NCI-H2227 treated with DMSO at 0.1 percent for 48 hours (cell line): ENCODE measurements around the gene SLC37A2.

ENCODE experiments used
- DNase-seq: peaks from one replicate; lab custom pipeline; 2025; lab: John Stamatoyannopoulos, UW

SLC37A2 gene

DNA sequence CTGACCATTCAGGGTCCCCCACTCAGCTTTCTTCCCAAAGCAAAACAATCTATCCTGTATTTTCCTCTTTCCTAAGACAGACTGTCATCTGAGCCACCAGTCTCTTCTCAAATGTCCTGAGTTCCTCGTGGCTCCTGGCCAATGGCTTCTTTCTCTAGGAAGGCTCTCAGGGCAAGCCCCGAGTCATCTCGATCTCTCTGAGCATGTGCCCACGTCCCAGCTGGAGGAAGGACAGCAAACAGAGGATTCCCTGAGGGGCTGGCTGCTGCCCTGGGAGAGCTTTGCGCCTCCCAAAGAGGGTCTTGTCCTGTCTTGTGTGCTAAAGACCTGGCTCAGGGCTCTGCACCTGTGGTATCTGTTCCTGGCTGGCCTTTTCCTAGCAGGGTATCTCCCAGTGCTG, 8.3 kb downstream of the SLC37A2 start:
- DNase-seq: no peak

DNA sequence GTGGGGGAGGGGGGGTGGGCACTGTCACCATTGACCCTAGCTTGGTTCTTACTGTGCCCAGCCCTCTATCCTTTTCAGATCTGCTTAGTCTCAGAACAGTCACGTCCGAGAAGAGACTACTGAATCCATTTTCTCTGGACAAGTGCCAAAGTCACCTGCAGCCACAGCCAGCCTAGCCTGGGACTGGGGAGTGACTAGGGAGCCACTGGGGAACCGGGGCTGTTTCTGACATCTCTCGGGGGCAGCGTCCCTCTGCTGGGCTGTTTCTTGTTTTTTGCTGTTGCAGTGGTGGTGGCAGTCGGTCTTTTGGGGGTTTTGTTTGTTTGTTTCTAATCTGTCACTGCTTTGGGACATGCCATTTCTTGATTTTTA, 8.7 kb downstream of the SLC37A2 start:
- no peak for DNase-seq

DNA sequence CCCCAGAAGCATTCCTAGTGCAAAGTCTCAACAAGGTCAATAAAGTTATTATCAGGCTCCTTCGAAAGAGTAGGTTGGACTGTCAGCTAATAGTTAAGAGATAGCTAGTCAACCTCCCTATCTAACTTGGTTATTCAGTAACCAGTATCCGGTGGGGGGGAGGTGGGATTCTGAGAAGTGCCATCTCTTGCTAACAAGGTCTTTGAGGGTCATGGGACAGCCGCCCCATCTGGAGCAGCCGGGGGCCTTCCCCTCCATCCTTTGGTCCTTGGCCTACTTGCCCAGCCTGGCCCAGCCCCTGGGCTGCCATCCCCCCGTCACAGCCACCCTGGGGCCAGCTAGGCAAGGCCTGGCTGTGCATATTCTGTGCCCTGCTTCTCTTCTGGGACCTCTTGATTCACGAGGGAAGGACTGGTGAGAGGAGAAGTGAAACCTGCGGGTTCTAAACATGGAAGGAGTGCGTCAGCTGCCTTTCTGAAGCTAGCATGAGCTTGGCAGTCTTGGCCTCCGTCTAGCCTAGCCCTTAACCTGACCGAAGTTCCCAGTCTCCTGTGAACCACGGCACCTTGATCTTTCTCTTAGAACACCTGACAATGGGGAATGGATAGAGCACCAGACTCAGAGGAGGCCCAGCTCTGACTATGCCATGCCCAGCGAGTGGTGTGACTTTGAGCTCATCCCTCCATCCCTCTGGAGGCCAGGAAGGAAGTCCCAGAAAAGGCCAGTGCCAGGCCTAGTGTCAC, 9.3 kb downstream of the SLC37A2 start:
- DNase-seq: no peak

DNA sequence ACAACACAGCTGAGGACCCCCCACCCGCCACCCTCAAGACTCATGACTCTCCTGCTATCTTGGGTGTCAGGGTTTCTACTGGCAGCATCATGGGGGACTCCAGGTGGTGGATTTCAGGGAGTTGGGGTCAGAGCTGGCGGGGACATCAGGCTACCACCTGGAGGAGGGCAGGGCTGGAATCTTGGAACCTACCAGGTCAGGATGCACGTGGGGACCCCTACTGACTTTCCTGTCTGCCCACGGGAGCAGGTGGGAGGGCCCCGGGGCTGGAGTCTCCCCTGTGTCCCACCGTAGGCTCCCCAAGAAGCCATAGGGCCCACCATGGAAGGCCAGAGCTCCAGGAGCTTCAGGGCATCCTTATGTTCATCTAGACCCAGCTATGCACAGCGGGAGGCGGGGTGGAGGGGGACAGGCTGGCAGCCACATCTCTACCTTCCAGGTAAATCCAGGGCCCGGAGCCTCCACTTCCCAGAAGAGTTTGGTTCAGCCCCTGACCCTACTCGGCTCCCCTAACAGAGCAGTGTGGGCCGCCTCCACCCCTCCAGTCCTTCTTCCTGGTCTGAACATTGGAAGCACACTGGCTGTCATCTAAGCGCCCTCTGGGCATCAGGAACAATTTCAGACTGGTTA, 10.0 kb downstream of the SLC37A2 start:
- DNase-seq: no peak

DNA sequence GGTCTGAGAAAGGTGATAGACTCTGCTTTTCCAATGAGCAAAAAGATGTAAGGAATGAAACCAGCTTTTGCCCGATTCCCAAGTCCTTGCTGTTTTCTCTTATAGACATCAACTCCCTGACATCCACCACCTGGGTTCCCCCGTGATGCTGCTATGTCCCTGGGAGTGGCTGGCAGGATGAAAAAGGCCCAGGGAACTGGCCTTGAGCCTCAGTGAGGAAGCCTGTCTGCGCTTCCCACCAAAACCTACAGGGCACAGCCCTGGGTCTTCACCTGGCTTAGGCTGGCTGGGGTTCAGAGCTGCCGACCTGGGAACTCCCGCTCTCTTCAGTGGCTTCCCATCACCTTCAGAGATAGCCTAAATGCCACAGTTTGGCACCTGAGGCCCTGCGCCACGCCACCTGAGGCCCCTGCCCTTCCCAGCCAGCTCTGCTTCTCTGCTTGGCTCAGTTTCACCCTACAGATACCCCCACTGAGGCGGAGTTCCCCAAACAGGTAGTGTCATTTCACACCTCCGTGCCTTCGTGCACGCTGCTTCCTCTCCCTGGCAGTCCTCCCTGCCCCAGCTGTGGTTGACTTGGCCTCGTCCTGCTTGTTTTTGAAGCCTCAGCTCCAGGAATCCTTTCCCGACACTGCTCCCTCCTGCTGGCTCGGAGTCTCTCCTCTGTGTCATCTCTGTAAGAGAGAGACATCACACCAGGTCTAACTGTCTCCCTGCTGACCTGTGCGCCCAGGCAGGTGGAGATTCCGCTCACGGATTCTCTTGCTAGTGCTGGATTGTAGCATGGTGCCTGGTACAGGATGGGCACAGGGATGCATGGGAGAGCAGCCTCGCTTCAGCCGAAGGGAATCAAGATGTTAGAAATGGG, 10.7 kb downstream of the SLC37A2 start:
- no peak for DNase-seq

DNA sequence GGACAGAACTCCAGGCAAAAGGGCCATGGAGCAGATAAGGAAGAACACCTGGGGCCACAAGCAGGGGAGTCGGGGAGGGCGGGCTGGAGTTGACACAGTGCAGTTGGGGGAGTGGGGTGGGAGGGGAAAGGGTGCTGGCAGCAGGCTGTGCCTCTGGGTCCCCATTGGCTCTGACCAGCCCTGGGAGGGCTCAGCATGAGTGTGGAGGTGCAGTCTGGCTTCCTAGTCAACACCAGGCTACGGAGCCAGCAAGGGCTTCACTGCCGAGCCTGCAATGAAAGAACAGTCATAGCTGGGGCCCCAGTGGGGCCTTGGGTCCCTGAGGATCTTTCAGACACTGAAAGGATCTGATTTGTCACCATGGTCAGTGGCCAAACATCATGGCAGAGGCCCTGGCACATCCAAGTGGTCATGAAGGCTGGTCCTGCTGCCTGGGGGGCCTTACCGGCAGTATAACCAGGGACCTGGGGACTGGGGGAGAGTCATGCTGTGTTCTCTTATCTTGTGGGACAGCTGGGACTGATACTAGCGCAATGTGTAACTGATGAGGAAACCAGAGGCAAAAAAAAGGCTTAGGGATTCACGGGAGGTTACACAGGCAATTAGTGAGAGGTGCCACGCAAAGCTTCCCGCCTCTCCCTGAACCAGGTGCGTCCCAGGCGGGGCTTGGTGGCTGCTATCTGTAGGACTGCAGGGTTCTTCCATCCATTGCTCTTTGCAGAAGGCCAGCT, 11.6 kb downstream of the SLC37A2 start:
- no peak for DNase-seq

DNA sequence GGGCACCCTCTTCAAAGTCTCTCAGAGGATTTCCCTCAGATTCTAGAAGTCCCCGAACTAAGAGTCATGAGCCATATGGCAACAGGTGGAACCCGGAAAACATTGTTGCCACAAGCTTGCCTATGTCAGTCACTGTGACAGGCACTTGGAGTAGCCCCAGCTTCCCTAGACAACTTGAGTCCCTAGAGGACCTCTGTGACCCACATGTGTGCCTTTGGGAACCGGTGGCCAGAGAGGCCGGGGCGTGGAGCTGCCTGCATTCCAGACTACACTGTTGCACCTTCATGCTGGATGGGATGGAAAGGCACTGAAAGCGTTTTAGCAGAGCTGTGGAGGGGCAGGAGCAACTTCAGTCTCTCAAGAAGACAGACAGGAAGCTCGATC, 12.1 kb downstream of the SLC37A2 start:
- DNase-seq: no peak

DNA sequence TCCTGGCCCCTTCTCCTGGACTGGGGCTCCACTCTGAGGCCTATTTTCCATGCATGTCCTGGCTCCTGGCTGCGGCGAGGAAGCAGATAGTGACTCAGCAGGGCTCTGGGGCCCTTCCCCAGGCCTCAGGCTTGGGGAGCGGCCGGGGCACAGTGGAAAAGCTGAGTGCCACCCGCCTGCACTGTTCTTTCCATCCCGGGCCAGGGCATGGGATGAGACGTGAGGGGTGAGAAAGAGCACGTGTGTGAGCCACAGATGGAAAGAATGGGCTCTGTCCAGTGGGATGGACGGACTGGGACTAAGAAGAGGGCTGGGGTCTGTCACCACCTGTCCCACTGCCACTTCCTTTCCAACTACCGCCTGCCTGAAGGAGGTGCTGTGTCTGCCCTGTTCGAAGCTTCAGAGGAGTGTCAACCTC, 12.8 kb downstream of the SLC37A2 start:
- DNase-seq: no peak

DNA sequence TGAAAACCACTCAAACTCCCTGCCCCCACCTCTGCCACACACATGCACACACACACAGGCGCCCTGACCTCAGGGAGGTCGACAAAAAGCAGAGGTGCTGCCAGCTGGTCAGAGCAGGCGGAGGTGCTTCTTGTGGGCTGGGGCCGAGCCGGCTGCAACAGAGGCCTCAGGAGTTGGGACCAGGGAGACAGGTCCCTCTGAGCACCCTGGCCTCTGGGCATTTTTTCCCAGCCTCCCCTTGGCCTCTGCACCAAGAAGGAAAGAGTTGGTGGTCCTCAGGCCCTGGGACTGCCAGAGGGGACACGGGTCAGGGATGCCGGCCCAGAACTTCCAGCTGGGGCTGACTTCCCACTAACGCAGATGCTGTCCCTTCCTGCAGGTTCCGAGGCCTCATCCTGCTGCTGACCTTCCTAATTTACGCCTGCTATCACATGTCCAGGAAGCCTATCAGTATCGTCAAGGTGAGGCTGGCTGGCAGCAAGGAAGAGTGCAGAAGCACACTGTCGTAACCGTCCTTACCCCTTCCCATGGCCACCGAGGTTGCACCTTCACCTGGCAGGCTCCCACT, 13.4 kb downstream of the SLC37A2 start:
- DNase-seq: no peak

DNA sequence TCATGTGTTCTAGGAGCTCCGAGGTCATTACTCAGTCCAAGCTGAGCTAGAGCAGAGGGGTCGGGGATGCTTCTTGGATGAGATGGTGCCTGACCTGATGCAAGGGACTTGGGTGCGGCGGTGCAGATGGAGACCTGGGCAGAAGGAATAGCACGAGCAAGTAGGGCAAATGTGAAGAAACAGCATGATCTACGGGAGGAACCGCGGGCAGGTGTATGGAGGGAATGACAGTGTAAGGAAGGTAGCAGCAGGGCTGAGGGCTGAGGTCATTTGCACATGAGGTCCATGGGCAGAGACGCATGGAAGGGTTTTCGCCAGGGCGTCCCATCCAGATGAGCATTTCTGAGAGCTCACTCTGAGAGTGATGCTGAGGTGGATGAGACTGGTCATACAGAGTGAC, 14.9 kb downstream of the SLC37A2 start:
- no peak for DNase-seq

DNA sequence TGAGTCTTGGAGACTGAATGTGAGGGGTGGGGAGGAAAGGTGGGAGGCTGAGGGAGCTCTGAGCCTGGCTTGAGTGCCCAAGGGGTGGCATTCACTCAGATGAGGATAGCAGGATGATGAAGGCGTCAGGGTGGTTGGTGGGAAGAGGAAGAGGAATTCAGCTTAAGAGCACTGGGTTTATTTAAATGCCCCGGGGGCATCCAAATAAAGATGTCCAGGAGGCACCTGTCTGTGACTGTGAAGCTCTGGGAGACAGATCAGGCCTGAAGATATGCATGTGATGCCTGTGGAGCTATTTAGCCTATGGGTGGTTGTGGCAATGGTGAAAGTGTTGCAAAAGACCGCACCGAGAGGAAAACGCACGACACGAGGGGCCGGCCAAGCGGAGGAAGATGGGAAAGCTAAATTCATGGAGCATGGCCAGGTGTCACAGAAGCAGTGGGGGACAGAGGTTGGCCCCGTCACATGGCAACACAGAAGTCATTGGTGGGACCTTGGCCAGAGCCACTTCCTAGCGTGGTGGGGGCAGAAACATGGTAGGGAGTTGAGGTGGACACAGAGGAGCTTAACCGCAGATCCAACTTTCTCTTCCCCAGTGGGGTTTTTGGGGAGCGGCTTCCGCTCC, 15.5 kb downstream of the SLC37A2 start:
- no peak for DNase-seq

DNA sequence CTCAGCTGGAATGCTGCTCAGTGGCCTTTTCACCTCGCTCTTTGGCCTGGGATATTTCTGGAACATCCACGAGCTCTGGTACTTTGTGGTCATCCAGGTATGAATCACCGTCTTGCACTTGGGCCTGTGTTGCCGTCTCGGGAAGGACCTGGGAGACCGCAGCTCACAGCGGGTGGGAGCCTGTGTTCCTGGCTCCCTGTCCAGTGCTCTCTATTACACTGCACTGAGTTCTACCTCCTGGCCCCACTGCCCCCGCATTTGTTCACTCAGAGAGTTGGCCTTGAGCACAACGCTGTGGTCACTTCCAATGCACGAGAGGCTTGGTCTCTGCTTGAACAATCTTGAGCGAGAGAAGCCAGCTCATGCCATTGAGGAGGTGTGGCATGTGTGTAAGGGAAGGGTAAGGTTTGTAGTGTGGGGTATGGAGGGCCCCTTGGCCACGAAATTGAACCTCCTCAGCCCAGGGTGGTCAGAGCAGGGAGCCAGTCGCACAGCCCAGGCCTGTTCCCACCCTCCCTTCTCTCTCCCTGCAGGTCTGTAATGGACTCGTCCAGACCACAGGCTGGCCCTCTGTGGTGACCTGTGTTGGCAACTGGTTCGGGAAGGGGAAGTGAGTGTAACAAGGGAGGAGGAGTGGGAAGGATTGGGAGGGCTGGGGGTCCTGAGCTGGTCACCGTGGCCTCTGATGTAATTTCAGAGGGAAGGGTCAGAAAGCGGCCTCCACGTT, 16.2 kb downstream of the SLC37A2 start:
- DNase-seq: no peak

DNA sequence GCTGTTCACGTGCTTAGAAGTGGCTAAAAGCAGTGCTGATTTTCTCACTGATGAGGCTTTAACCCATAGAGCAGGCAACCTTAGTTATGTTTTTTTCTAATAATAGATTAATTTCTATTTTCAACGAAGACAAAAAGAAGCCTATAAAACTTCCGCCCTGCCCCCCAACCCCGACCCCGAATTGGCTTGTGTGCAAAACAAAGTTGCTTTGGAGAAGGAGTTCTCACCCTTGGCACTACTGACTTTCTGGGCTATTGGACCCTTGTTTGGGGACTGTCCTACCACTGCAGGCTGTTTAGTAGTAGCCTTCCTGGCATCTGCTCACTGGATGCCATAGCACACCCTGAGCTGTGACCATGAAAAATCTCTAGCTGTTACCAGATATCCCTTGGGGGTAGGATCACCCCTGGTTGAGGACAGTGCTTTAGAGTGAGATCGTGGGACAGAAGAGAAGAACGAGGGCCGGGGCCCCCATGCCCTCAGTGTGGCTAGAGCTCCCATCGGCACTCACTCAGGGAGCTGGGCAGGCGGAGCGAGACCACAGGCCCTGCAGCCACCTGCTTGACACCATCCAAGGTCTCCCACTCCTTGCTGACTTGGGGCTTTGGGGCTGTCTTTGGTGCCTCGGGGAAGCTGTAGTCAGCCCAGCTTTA, 16.9 kb downstream of the SLC37A2 start:
- DNase-seq: no peak

DNA sequence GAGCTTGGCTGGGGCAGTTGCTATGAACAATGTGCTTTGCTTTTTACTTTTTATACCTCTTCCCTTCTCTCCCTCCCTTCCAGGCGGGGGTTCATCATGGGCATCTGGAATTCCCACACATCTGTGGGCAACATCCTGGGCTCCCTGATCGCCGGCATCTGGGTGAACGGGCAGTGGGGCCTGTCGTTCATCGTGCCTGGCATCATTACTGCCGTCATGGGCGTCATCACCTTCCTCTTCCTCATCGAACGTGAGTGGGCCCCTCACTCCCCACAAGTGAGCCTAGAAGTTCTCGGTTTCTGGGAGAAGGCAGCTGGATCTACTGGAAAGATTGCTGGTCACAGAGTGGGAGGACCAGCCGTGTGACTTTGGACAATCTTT, 17.4 kb downstream of the SLC37A2 start:
- DNase-seq: no peak

DNA sequence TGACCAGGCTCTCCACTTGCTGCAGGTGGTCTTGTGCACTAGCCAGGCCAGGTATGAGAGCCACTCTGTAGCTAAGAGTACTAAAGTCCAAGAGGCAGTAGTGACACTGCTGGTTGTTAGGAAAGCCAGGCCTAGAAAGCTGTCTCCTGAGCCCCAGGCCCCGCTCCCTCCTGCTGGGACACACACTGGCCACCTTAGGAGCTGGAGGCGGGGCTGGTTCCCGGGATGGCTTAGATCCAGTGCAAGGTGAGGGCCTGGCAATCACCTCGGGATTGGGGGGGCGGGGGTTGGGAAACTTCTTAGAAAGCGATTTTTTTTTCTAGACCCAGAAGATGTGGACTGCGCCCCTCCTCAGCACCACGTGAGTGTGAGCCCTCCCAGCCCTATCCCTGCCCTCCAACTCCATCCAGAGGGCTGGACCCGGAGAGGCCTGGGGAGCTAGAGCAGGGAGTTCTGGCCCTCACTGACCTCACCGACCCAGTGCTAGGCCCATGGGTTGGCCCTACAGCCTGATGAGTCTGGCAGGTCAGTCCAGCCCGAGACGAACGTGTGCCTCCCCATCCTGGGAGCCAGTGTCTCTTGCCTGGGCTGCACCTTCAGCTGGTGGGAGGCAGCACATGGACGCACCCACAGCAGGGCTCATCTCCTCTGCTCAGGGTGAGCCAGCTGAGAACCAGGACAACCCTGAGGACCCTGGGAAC, 18.1 kb downstream of the SLC37A2 start:
- DNase-seq: no peak

DNA sequence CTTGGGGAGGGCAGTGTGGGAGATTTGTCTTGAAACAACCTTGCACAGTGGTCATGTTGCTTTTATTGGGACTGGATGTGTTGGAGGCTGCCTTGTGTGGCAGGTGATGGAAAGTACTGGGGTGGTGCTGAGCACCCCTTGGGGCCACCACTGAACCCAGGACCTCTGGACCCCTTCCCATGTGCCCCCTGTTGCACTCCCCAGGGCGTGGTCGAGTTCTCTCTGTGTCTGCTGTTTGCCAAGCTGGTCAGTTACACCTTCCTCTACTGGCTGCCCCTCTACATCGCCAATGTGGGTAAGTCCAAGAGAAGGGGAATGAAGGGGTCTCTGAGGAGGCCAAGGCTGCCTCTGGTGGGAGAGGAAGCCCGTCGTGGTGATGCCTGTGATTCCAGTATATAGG, 18.9 kb downstream of the SLC37A2 start:
- no peak for DNase-seq

DNA sequence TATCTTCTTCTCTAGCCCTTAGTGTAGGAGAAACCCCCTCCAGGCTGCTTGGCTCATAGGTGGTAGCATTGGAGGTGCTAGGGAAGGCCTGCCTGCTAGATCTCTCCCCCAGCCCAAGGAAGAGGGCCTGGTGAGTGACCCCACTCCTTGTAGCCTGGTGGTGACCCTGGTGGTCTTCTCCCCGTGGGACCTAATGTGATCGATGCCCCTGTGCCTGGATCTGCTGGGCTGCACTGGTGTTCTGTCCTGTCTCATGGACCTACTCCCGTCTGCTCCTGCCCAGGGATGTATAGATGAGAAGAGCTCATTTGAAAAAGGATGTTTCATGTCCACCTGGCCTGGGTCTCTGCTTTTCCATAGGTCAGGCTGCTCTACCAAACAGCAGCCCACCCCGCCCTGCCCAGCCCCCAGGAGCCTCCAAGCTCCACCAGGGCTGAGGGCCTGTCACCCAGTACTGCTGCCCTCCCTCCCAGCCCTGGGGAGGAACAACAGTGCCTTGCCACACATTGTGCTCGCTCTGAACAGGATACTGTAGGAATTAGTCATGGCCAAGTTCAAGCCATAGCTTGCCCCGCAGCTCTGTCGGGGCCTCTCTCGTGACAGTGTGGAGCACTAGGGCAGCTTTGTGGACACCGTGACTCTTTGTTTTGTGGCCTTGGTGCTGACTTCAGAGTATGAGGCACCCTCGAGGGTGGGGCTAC, 19.7 kb downstream of the SLC37A2 start:
- no peak for DNase-seq

DNA sequence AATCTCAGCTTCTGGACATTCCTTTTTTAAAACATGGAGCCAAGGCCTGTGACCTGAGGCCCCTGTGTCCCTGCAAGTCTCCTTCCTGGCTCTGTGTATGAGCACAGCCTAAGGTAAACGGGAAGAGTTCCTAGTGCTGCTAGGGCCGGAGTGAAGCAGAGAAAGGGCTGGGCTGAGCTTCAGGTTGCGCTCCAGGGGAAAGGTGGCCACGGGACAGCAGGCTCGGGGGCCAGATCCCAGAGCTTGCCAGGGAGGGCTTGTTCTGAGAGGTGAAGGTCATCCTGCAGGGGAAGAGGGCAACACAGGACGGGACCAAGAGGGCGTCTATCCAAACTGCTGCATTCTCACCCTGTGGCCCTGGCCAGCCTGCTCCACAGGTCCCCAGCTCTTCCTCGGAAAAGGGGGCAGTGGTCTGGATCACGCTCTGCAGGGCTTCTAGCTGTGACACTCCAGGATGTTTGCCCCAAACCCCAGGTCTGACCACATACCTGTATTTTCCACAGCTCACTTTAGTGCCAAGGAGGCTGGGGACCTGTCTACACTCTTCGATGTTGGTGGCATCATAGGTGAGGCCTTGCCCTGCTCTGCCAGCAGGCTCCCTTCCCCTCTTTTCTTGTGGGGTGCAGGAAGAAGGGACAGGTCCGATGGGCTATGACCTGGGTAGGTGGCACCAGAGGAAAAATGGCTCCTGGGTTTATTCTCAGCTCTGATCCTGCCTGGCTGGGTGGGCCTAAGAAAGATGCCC, 20.4 kb downstream of the SLC37A2 start:
- DNase-seq: no peak

DNA sequence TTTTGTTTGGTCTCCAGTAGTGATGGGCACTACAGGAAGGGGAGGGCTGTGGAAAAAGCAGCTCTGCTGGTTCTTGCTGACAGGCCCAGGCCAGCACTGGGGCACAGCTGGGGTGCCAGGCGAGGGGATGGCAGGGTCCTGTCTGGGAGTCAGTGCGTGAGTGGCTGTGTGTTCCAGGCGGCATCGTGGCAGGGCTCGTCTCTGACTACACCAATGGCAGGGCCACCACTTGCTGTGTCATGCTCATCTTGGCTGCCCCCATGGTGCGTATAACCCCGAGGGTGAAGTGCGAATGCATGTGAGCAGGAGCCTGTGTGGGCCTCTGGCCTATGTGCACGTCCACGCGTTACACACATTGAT, 20.9 kb downstream of the SLC37A2 start:
- DNase-seq: no peak
